Glomerular visceral epithelial cell (primary cell): ENCODE data around the gene BAD.

Experiments used
- DNase-seq: peaks from one replicate; pipeline ENCODE4 v3.0.0-alpha.2; 2016; ENCODE audit errors: extremely low spot score

The BAD gene

DNA sequence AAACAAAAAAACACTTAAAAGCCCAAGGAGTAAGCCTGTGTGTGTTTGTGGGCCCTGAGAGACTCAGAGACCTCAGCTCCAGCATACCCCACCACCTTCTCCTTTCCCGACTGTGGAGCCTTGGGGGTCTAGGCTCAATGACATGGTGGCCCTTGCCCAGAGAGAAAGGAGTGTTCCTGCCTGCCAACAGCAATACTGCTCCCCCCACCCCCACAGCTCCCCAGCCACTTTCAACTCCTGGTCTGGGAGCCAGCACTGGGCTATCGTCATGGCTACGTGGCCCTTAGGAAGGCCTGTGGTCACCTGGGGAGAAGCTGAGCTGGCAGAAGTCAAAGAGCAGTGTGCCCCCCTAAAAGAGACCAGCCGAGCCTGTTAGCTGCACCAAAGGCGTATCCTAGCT lies 40.4 kb downstream of the BAD start:
- no peak for DNase-seq

DNA sequence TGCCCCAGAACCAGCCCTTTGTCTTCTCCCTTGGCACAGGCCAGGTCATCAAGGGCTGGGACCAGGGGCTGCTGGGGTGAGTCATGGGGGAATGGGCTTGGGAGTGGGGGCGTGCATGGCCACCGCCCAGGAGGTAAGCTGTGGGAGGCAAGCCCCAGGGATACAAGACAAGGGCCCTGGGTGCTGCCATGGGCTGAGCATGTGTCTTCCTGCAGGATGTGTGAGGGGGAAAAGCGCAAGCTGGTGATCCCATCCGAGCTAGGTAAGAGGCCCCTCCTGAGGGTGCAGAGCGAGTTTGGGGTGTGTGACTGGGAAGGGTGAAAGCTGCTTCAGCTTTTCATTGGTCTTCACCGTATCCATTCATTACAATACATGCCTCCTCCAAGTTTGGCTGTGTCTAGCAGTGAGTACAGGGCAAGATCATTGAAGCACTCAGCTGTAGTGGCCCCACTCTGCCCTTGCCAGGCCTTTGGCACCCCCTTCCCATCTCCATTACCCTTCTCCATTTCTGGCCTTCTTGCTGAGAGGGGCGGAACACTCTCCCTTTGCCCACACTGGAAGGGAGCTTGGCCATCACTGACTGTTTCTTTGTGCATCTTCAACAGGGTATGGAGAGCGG lies 41.1 kb downstream of the BAD start:
- DNase-seq, result no peak

DNA sequence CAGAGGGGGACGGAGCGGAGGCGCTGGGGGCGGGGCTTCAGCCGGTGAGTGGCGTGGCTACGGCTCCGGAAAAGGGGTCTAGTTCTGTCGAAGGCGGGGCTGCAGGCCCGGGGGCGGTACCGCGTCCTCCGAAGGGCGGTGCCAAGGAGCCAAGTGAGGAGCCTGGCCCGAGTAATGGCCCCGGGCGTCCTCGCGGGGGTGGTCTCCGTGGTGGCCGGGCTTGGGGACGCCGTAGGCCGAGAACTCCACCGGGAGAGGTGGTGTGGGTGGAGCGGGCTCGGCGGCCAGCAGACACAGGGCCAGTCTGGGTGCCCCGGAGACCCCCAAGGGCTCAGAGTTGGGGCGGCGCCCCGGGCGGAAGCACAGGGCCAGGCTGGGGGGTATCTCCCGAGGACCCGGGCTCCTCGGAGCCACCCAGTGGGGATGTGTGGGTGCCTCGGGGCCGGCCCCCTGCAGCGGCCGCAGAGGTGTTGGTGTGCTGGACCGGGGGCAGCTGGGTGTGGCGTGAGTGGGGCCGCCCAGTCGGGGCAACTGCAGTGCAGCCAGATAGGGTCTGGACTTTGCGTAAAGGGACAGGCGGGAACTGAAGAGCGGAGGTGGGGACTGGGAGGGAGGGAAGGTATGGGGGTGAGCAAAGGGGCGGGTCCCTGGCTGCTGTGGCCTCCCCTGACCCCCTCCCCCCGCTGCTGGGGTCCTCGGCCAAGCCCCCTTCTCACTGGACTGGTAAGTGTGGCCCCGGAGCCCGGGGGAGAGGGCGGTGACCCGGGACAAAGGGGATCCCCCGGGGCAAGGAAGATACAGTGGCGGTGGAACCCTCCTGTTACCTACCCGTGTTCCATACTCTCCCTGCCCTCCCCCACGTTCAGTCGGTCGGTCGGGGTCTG lies 42.7 kb downstream of the BAD start:
- DNase-seq, result peak; percentile 66

DNA sequence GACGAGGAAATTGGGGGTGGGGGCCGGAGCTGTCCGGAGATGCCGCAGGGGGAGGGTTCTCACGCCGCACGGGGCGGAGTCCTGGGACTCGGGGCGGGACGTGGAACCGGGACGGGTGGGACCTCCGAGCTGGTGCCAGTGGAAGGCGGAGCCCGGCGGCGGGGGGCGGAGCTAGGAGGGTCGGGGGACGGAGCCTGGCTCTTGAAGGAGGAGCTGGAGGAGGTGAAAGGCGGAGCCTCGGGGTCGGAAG lies 43.3 kb downstream of the BAD start:
- peak; percentile 100 for DNase-seq

DNA sequence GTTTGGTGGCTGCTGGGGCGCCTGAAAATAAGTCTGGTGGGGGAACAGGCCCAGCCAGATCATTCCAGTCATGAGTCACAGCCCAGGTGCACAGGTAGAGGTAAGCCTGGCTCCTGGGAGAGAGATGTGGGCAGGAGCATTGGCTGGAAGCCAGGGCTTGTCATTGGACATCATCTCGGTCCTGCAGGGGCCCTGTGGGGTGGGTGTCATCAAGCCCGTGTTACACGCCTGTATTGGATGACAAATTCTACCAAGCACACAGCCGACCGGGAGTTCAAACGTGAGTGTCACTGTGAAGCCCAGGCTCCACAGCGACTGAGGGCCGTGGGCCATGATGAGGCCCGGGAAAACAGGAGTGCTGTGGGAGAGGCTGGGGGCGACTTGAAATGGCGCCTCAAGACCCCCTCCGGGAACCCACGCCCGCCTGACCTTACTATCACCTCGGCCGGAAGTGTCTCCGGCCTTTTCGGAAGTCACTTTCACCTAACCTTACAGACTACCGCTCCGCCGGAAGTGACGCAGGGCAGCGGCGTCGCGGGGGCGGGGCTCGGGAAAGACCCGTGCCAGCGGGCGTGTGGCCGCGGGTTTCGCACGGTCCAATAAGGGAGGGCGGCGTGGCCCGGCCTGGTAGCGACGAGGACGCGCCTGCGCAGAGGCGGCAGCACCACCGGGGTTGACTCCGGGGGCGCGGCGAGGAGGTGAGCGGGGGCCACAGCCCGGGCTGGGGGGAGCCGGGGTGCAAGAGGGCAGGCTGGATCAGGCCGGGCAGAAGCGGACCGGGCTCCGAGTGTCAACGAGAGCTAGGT lies 43.8 kb downstream of the BAD start, which contains the start of gene FKBP2:
Gene FKBP2, plus strand, starts transcription at position 661 of the 806 bp plus-strand sequence. CDS start 1,293 bp downstream, outside the sequence.
- DNase-seq, result peak; percentile 96

DNA sequence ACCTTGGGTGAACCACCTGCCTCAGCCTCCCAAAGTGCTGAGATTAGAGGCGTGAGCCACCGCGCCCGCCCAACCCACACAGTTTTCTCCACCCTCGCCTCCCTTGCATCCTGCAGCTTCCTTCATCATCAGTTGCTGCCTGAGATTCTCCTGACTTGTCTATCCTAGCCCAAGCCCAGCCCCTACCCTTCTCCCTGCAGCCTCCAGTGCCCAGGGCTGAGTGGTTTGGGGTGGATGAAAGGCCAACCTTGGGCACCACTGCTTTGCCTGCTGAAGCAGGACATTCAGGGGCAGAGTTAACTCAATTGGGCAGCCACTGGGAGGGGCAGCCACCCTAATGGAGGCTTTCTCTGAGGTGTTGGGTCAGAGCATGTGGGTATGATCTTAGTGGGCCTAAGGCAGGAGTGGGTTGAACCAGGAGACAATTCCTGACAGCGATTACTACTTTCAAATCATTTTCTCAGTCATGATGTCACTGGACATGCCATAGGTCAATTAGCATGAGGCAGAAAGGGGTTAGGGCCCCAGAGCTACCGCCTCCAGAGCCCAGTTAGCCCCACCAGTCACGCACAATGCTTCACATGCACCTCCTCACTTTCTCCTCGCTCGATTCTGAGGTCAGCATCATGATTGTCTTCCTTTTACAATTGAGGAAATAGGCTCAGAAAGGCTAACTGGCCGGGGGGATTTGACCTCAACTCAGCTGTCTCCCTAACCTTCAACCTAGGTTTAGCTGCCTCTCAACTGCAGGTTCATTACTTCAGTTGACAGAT lies 44.6 kb downstream of the BAD start:
- DNase-seq, result no peak

DNA sequence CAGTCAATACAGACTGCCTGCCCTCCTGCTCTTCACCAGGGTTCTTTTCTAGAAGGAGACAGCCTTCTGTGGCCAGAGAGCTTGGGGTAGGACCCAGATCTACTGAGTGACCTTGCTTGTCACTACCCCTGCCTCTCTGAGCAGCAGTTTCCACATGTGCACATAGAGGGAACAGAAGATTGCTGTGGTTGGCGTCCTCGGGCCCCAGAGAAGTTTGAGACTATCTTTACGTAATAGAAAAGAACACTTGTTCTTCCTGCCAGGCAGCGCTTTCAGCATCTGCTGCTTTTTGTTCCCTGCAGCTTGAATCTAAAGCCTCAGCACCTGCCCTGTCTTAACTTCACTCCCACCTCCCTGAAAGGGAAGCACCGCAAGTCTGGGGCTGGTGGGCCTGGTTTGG lies 45.5 kb downstream of the BAD start:
- DNase-seq, result no peak

DNA sequence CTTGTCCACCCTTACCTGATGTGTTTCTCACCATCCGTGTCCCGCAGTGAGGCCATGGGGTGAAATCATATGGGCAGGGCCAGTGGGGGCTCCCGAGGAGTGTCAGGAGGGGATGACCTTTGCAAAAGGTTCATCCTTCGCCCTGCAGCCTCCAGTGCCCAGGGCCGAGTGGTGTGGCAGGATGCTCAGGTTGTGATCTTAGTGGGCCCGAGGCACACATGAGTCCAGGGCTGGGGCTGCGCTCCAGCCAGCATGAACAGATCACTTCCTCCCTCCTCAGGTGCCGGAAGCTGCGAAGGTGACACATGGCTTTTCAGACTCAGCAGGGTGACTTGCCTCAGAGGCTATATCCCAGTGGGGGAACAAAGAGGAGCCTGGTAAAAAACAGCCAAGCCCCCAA lies 46.4 kb downstream of the BAD start:
- DNase-seq, result no peak

DNA sequence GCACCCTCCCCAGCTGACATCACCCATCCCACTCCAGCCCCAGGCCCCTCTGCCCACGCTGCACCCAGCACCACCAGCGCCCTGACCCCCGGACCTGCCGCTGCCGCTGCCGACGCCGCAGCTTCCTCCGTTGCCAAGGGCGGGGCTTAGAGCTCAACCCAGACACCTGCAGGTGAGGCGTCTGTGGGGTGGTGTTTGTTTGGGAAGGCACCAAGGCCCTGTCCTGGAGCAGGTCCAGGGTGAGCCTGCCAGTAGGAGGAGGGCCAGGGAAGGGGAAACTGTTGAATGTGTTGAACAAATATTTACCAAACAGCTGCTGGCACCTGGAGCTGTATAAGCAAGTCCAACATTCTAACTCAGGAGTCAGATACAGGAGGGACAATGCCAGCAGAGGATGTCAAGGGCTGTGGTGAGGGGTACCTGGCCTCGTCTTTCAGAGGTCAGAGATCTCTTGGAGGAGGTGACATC lies 46.9 kb downstream of the BAD start:
- no peak for DNase-seq

DNA sequence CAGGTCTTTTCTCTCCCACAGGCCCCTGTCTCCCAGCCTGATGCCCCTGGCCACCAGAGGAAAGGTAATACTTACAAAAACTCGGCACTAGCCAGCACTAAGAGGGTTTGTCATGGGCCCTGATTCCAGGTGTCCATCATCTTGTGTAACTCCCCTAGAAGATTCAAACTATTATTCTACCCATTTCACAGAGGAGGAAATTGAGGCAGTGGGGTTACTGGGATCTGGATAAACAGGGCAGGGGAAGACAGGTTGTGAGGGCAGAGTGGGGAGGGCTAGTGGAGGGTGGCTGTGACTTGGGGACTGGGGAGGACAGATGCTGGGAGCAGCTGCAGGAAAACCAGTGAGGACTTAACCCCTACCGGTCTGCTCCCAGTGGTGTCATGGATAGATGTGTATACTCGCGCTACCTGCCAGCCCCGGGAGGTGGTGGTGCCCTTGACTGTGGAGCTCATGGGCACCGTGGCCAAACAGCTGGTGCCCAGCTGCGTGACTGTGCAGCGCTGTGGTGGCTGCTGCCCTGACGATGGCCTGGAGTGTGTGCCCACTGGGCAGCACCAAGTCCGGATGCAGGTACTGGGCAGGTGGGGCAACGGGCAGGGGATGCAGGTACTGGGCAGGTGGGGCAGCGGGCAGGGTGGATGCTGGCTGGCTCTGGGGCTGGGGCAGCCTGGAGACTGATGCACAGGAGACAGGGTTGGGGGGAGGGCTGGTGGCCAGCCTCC lies 48.9 kb downstream of the BAD start:
- DNase-seq, result no peak

DNA sequence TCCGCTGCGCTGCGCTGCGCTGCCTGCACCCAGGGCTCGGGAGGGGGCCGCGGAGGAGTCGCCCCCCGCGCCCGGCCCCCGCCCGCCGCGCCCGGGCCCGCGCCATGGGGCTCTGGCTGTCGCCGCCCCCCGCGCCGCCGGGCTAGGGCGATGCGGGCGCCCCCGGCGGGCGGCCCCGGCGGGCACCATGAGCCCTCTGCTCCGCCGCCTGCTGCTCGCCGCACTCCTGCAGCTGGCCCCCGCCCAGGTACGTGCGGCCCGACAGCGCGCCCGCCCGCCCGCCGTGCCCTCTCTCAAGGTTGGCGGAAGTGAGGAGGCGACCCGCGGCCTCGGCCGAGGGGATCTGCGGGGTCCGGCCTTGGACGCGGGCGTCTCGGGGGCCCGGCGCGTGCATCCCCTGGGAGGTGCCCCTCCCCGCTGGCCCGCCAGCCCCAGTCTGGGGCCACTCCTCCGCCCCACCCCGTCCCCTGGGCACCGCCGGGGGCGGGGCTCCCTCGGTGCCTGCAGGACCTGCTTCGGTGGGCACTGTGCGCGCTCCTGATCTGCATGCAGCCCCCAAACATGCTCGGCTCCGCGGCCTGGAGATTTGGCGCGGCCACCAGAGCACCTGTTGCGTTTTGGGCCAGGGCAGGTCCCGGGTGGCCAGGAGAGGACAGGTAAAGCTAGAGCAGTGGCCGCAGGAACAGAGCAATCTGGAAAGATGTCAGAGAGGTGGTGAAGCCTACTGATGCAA lies 49.7 kb downstream of the BAD start:
- DNase-seq, result peak; percentile 50

DNA sequence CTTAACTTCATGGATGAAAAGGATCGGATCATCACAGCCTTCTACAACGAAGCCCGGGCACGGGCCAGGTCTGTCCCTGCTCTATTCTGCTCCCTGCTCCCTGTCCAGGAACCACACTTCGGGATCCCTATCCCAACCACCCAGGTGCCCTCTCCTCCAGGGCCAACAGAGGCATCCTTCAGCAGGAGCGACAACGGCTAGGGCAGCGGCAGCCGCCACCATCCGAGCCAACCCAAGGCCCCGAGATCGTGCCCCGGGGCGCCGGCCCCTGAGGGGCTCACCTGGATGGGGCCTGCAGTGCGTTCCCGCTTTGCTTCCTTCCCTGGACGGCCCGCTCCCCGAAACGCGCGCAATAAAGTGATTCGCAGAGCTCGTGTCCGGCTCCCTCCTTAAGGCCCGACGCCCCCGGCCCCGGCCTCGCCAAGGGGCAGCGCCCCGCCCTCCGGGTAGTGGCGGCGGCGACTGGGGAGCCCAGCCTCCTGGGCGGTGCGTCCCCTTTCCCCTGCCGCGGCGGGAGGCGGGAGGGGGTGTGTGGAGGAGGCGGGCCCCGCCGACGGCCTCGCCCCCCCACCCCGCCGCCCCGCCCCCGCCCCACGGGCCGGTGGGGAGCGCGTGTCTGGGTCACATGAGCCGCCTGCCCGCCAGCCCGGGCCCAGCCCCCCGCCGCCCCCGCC lies 50.4 kb downstream of the BAD start, which contains the start of gene VEGFB:
Gene VEGFB, plus strand, starts transcription at position 672 of the 674 bp plus-strand sequence. CDS start 250 bp downstream, outside the sequence.
- DNase-seq, result peak; percentile 73

DNA sequence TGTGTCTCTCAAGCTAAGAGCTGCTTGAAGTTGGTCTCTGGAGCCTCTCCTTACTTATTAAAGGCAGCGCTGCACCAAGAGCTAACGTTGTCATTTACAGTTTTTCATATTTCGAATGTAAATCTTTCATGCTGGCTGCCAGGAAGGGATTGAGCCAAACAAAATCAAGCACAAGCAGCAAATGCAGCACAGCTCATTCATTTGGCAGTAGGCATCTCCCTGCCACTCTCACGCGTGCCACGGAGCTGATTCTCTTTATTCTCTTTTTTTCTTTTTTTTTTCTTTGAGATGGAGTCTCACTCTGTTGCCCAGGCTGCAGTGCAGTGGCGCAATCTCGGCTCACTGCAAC lies 51.5 kb downstream of the BAD start:
- DNase-seq, result no peak

DNA sequence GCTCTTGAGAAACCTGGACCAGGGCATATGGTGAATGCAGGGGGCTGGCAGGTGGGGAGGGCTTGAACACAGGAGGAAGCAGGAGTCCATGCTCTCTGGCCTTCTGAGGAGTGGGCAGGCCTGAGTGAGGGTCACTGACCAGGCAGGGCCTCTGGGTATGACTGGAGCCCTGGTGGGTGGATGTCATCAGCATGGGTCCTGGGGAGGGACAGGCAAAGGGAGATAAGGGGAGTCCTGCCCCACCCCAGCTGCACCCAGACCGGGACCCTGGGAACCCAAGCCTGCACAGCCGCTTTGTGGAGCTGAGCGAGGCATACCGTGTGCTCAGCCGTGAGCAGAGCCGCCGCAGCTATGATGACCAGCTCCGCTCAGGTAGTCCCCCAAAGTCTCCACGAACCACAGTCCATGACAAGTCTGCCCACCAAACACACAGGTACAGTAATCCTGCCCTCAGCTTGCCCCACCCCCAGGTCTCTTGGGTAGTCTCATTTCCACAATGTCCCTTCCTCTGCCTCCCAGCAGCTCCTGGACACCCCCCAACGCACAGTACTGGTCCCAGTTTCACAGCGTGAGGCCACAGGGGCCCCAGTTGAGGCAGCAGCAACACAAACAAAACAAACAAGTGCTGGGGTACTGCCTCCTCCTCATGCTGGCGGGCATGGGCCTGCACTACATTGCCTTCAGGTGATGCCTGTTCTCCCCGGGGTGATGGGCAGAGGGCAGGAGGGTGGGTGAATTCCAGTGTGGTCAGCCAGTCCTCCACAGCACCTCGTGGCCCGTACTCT lies 52.1 kb downstream of the BAD start:
- DNase-seq, result no peak

DNA sequence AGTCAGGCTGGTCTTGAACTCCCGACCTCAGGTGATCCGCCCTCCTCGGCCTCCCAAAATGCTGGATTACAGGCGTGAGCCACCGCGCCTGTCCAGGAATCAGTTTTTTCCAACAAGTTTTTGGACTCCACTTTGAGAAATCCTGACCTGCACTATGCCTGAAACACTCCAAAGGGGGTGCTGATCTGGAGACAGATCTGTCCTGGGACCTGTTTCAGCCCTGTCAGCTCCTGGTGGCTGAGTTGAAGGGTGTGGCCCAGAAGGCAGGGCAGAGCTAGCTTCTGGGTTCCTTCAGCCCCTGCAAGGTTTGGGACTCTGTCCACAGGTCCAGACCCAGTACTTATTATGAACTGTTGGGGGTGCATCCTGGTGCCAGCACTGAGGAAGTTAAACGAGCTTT lies 52.9 kb downstream of the BAD start:
- no peak for DNase-seq

DNA sequence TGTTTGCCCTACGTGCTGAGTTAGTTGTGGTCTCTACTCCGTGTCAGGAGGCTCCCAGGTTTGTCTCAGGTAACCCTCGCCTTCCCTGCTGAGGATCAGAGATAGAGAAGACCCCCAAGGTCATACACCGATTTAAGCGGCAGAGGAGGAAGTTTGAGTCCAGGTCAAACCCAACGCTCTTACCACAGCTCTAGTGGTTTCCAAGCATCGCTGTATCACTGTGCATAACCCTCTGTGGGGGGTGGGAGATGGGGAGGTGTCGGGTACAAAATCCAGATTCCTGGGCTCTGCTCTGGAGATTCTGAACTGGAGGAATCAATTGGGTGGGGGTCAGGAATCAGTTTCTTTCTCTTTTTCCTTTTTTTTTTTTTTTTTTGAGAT lies 53.5 kb downstream of the BAD start:
- DNase-seq, result no peak

DNA sequence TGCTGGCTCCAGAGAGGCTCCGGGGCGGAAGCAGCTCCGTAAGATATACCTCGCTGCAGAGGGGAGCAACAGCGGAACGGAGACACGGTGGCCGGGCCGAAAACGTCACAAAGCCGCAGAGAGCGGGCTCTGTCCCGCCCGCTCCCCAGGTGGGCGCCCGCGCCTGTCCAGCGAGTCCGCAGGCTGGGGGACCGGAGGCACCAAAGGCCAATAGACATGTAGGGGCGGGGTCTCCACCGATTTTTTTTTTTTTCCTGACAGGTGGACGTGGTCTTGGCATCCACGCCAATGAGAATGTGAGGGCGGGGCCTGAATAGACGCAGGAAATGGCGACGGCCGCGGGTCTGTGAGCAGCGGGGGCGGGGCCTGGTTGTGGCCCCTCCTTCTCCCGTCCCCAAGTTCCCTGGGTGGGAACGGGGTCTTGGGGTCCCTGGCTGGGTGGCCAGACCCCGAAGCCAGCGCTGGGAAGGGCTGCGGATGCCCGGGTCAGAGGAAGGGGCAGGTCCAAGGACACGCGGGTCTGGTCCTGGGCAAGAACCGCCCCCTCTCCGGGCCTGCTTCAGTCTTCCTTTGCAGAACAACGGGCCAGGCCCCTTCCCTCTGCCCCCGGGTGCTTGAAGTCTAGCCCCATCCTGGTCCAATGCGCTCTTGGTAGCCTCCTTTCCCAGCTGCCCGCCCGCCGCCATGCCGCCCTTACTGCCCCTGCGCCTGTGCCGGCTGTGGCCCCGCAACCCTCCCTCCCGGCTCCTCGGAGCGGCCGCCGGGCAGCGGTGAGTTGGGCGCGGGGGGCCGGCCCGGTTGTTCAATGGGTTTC lies 54.1 kb downstream of the BAD start, which contains the start of gene DNAJC4:
Gene DNAJC4, plus strand, starts transcription at position 378 of the 814 bp plus-strand sequence. Its CDS starts 307 bp downstream, at position 685.
- peak; percentile 91 for DNase-seq

DNA sequence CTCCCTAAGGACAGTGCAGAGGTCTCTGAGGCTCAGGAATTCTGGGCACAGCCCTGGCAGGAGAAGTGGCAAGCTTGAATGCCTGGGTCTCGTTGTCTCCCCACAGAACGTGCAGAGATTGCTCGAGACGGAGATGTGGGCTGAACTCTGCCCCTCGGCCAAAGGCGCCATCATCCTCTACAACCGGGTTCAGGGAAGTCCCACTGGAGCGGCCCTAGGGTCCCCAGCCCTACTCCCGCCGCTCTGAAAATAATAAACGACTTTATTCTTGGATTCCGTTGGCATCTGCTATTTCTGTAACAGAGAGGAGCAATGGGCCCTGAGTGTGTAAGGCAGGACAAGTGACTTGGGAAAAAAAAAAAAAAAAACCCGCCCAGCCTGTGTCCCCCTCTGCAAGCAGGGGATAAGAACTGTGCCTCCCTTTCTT lies 54.7 kb downstream of the BAD start:
- no peak for DNase-seq
